Fibroblast of skin of scalp (primary cell): ENCODE data around the gene BCL2L15.

Experiments
- DNase-seq: peaks from one replicate; pipeline ENCODE4 v3.0.0-alpha.2; 2013

Gene BCL2L15

GRCh38 chr1:113905435-113905861, 18.1 kb upstream of the BCL2L15 start:
- DNase-seq, result no peak

- DNase-seq, result peak; percentile 100
Observed at GRCh38 chr1:113904674-113905434, 17.5 kb upstream of the BCL2L15 start, which contains the start of the genes AP4B1 and DCLRE1B. AP4B1 (minus strand) TSS chr1:113904799; CDS start chr1:113904717, 82 bp downstream. DCLRE1B (plus strand) TSS chr1:113905326; CDS start chr1:113905587, 261 bp downstream.

GRCh38 chr1:113904293-113904673, 16.9 kb upstream of the BCL2L15 start:
- no peak for DNase-seq

GRCh38 chr1:113903501-113904292, 16.3 kb upstream of the BCL2L15 start:
- no peak for DNase-seq

- DNase-seq, result no peak
Observed at GRCh38 chr1:113901191-113901590, 13.8 kb upstream of the BCL2L15 start.

- DNase-seq, result peak; percentile 19
Observed at GRCh38 chr1:113899111-113899510, 11.7 kb upstream of the BCL2L15 start.

- no peak for DNase-seq
Observed at GRCh38 chr1:113898241-113898814, 10.9 kb upstream of the BCL2L15 start.

GRCh38 chr1:113895961-113896360, 8.6 kb upstream of the BCL2L15 start:
- DNase-seq, result peak; percentile 18

GRCh38 chr1:113895098-113895497, 7.7 kb upstream of the BCL2L15 start:
- no peak for DNase-seq

GRCh38 chr1:113893267-113893666, 5.9 kb upstream of the BCL2L15 start:
- DNase-seq, result no peak

GRCh38 chr1:113891631-113892220, 4.3 kb upstream of the BCL2L15 start:
- DNase-seq, result no peak

GRCh38 chr1:113890816-113891215, 3.4 kb upstream of the BCL2L15 start:
- DNase-seq, result no peak

GRCh38 chr1:113886417-113887401, 672 bp downstream of the BCL2L15 start:
- DNase-seq, result no peak

GRCh38 chr1:113881661-113882060, 5.7 kb downstream of the BCL2L15 start:
- DNase-seq, result no peak

GRCh38 chr1:113879739-113880038, 7.7 kb downstream of the BCL2L15 start:
- no peak for DNase-seq

GRCh38 chr1:113876176-113876575, 11.2 kb downstream of the BCL2L15 start:
- no peak for DNase-seq

GRCh38 chr1:113875714-113876113, 11.7 kb downstream of the BCL2L15 start:
- DNase-seq, result no peak

GRCh38 chr1:113874012-113874879, 13.1 kb downstream of the BCL2L15 start:
- no peak for DNase-seq

GRCh38 chr1:113872219-113872935, 15.0 kb downstream of the BCL2L15 start:
- no peak for DNase-seq

- peak; percentile 68 for DNase-seq
Observed at GRCh38 chr1:113871597-113872113, 15.7 kb downstream of the BCL2L15 start, which contains the start of gene PTPN22. PTPN22 (minus strand) TSS chr1:113871712.
